GM12878 (cell line): Measurements from ENCODE around the gene CCDC149. TPM values are rescaled to one million over a fixed set of nuclear protein-coding genes. Genes with fewer than 3 reads are reported as not detected.

Experiments used
- ATAC-seq: fragments of 200-7000 bp; cut with Tn5 transposase; 3 replicates; pipeline ENCODE4 v1.9.1; 2020; ENCODE audit warnings: mild to moderate bottlenecking, moderate library complexity
- BruUV-seq: library from RNA; stranded (reverse); fragments of 400-500 nt; replicated peaks from 2 replicates; lab custom pipeline; 2021; lab: Mats Ljungman, UMichigan
- CTCF ChIA-PET: fragments of 300-600 bp; sonication (Branson Sonifier 250); formaldehyde crosslinking; extraction: SDS; loops from one replicate; lab custom pipeline; 2021; ENCODE audit warnings: inconsistent platforms; lab: Yijun Ruan, JAX
- POLR2A ChIA-PET: fragments of 350-600 bp; formaldehyde crosslinking; extraction: SDS; loops from one replicate; lab custom pipeline; 2021; ENCODE audit warnings: inconsistent platforms; lab: Charles Lee
- RAD21 ChIA-PET: fragments of 300-600 bp; sonication (Branson Sonifier 250); formaldehyde crosslinking; loops from one replicate; lab custom pipeline; 2023; ENCODE audit warnings: antibody characterized with exemption; ENCODE audit not compliant: unreplicated experiment; lab: Charles Lee
- SMC1A ChIA-PET: fragments of 300-600 bp; sonication (Branson Sonifier 250); formaldehyde crosslinking; loops from one replicate; lab custom pipeline; 2023; ENCODE audit not compliant: unreplicated experiment, uncharacterized antibody; lab: Charles Lee
- DNase-seq: peaks from one replicate; pipeline ENCODE4 v3.0.0-alpha.2; 2011; ENCODE audit warnings: low read depth, low spot score
- FAIRE-seq: peaks from 3 replicates; lab custom pipeline; 2011; peaks lifted over from hg19 to GRCh38; lab: Jason Lieb, UNC
- H2AFZ ChIP-seq: 2 replicates; pipeline ENCODE4 v1.6.0; 2011; ENCODE audit warnings: low read depth, low read length, control low read depth; ENCODE audit not compliant: control insufficient read depth
- H3K27ac ChIP-seq: 2 replicates; pipeline ENCODE4 v1.5.1; 2011; ENCODE audit warnings: control low read depth; ENCODE audit not compliant: control insufficient read depth, insufficient read depth
- H3K27me3 ChIP-seq, 2 experiments: replicated peaks in 1 of 2; 2 replicates each; pipeline versions ENCODE4 v1.6.0 to v1.6.1; 2011; ENCODE audit warnings: low read length in 1 of 2; ENCODE audit not compliant: control insufficient read depth in 2 of 2, insufficient read depth in 2 of 2
- H3K36me3 ChIP-seq, 2 experiments: 2 replicates each; pipeline ENCODE4 v1.5.1; 2011; ENCODE audit warnings: low read length in 1 of 2; ENCODE audit not compliant: control insufficient read depth in 2 of 2, insufficient read depth in 2 of 2
- H3K4me1 ChIP-seq: 2 replicates; pipeline ENCODE4 v1.6.1; 2011; ENCODE audit warnings: mild to moderate bottlenecking, low read length, moderate library complexity, mixed read lengths; ENCODE audit not compliant: control insufficient read depth, insufficient read depth
- H3K4me2 ChIP-seq: 2 replicates; pipeline ENCODE4 v1.6.0; 2011; ENCODE audit warnings: control low read depth; ENCODE audit not compliant: control insufficient read depth, insufficient read depth
- H3K4me3 ChIP-seq: fragments of 200-600 bp; sonication (generic); 2 replicates; pipeline ENCODE4 v1.5.1; 2016
- H3K79me2 ChIP-seq: 2 replicates; pipeline ENCODE4 v1.6.0; 2011; ENCODE audit warnings: low read length; ENCODE audit not compliant: control insufficient read depth, insufficient read depth
- H3K9ac ChIP-seq: 2 replicates; pipeline ENCODE4 v1.8.0; 2011; ENCODE audit warnings: low read length, control low read depth, mixed read lengths; ENCODE audit not compliant: control insufficient read depth, insufficient read depth
- H3K9me3 ChIP-seq: replicated peaks from 3 replicates; pipeline ENCODE4 v1.5.1; 2011; ENCODE audit warnings: mild to moderate bottlenecking, low read length; ENCODE audit not compliant: control insufficient read depth, insufficient read depth
- H4K20me1 ChIP-seq: 2 replicates; pipeline ENCODE4 v1.6.0; 2011; ENCODE audit not compliant: control insufficient read depth, insufficient read depth
- CEBPZ ChIP-seq: fragments of 150-350 bp; IDR thresholded peaks from 2 replicates; pipeline ENCODE4 v1.6.1; 2016; ENCODE audit warnings: low read depth, low read length
- ESRRA ChIP-seq: IDR thresholded peaks from 2 replicates; pipeline ENCODE4 v1.6.1; 2012; ENCODE audit warnings: mild to moderate bottlenecking, low read length, improper control_type of control experiment
- EZH2 ChIP-seq: IDR thresholded peaks from 2 replicates; pipeline ENCODE4 v1.6.1; 2012; ENCODE audit warnings: low read depth, mild to moderate bottlenecking, control low read depth, inconsistent platforms, low read length, borderline replicate concordance; ENCODE audit not compliant: control insufficient read depth
- FOS ChIP-seq: IDR thresholded peaks from 3 replicates; pipeline ENCODE4 v1.6.1; 2011; ENCODE audit warnings: borderline replicate concordance; ENCODE audit not compliant: insufficient read length; ENCODE audit errors: extremely low read depth
- TAF1 ChIP-seq: IDR thresholded peaks from 2 replicates; pipeline ENCODE4 v1.6.1; 2011; ENCODE audit warnings: mild to moderate bottlenecking, low read depth, low read length, borderline replicate concordance
- ZNF207 ChIP-seq: fragments of 450-650 bp; IDR thresholded peaks from 2 replicates; pipeline ENCODE4 v1.6.1; 2014; ENCODE audit warnings: antibody characterized with exemption, mild to moderate bottlenecking, borderline replicate concordance
- WGBS: methylation state at CpG from one replicate; pipeline ENCODE4 v1.1.6; 2016; ENCODE audit warnings: low lambda C conversion rate; ENCODE audit not compliant: insufficient replicate concordance, insufficient coverage; ENCODE audit errors: missing lambda C conversion rate; 5-methylcytosine and 5-hydroxymethylcytosine counted together
- in situ Hi-C: fragments of 300-500 bp; cut with MboI; formaldehyde crosslinking; loops from 9 replicates; pipeline ENCODE4 v1.14.3; 2018; ENCODE audit warnings: mixed read lengths
- intact Hi-C: fragments of 100-400 bp; cut with micrococcal nuclease; formaldehyde crosslinking; loops from one replicate; pipeline ENCODE4 v1.14.2; 2022; ENCODE audit not compliant: unreplicated experiment
- polyA plus RNA-seq, 11 experiments: library from polyadenylated mRNA; depleted of rRNA in 4 of 11; unstranded in 6 of 11; stranded (reverse) in 5 of 11; fragments of >200 nt; fragmentation: Nextera tagmentation in 4 of 11; fragmentation: Illumina TruSeq in 1 of 11; extraction: Ambion mirVana in 4 of 11; extraction: Trizol in 1 of 11; gene quantifications; 1 replicate in 1 of 11; 2 replicates in 10 of 11; pipeline versions ENCODE4 v1.2.1 to v1.2.3, GENCODE V29; 2011 to 2016; ENCODE audit warnings: inconsistent platforms in 2 of 11, missing spikeins in 2 of 11, low read depth in 1 of 11
- total RNA-seq, 4 experiments: library from RNA; depleted of rRNA in 3 of 4; stranded (reverse); fragments of >200 nt in 3 of 4; fragmentation: Illumina TruSeq in 1 of 4; extraction: Trizol in 1 of 4; gene quantifications; 2 replicates each; pipeline versions ENCODE4 v1.2.1 to v1.2.3, GENCODE V29; 2013 to 2021

CCDC149 gene
- total and polyA plus RNA-seq, 10 of the 15 experiments (the other 5 are each of a cell fraction or from before 2014, with no cell fraction given), result 0.03 to 0.04 (median 0.04) TPM; not detected in 7

GRCh38 chr4:24937176-24937916 is 24.5 kb upstream of the CCDC149 start:
- Histone ChIP-seq H3K4me2 (no peak overlapping the region), H3K27me3 (no peaks in the 10 kb centered on the region), H2AFZ (no peak overlapping the region), H3K9ac (no peak overlapping the region), H4K20me1 (no peaks in the 10 kb centered on the region), H3K27ac (no peak overlapping the region), H3K36me3 (no peaks in the 10 kb centered on the region), H3K4me1 (no peaks in the 10 kb centered on the region), H3K9me3 (no peaks in the 10 kb centered on the region), H3K79me2 (no peaks in the 10 kb centered on the region), H3K4me3 (no peak overlapping the region)
- intact Hi-C loops (no loop called here), in situ Hi-C loops (no loop called here)
- RAD21 ChIA-PET, result no interaction called here
- SMC1A ChIA-PET, result no interaction called here
- no peak for FAIRE-seq
- TF ChIP-seq FOS, result no peak
- no peak for TF ChIP-seq EZH2
- no peak for TF ChIP-seq CEBPZ
- TF ChIP-seq ZNF207, result no peak
- TF ChIP-seq TAF1, result no peak
- TF ChIP-seq ESRRA, result no peak
- POLR2A ChIA-PET, result no interaction called here
- no TSS peak for BruUV-seq
- CTCF ChIA-PET, result no interaction called here
- DNase-seq, result no peak
- ATAC-seq, result no peak
- WGBS, result 19% methylated on average over 5 of the region's 5 CpGs
